GM12875 (cell line): Measurements from ENCODE around the gene MYO10.

Source experiments
- H3K4me3 ChIP-seq: one replicate; pipeline ENCODE4 v1.5.1; 2011; ENCODE audit warnings: low read depth, low read length, control low read depth
- TF ChIP-seq, protein P1 (sequence below): IDR thresholded peaks from 2 replicates; pipeline ENCODE4 v1.5.1; 2011; ENCODE audit warnings: low read depth, mild to moderate bottlenecking, control low read depth, inconsistent platforms, low read length, moderate library complexity, borderline replicate concordance; ENCODE audit not compliant: insufficient read depth

The MYO10 gene

GRCh38 chr5:16869821-16870796 is 66.0 kb downstream of the MYO10 start:
- TF ChIP-seq, protein P1, sequence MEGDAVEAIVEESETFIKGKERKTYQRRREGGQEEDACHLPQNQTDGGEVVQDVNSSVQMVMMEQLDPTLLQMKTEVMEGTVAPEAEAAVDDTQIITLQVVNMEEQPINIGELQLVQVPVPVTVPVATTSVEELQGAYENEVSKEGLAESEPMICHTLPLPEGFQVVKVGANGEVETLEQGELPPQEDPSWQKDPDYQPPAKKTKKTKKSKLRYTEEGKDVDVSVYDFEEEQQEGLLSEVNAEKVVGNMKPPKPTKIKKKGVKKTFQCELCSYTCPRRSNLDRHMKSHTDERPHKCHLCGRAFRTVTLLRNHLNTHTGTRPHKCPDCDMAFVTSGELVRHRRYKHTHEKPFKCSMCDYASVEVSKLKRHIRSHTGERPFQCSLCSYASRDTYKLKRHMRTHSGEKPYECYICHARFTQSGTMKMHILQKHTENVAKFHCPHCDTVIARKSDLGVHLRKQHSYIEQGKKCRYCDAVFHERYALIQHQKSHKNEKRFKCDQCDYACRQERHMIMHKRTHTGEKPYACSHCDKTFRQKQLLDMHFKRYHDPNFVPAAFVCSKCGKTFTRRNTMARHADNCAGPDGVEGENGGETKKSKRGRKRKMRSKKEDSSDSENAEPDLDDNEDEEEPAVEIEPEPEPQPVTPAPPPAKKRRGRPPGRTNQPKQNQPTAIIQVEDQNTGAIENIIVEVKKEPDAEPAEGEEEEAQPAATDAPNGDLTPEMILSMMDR, result no peak
- H3K4me3 ChIP-seq, result no peak overlapping the region

- no peak overlapping the region for H3K4me3 ChIP-seq
- TF ChIP-seq, protein P1, result no peak
These were observed 68.5 kb downstream of the MYO10 start for GRCh38 chr5:16867577-16867953.

GRCh38 chr5:16866795-16867576 is 69.1 kb downstream of the MYO10 start:
- no peak overlapping the region for H3K4me3 ChIP-seq
- TF ChIP-seq, protein P1, result no peak

DNA sequence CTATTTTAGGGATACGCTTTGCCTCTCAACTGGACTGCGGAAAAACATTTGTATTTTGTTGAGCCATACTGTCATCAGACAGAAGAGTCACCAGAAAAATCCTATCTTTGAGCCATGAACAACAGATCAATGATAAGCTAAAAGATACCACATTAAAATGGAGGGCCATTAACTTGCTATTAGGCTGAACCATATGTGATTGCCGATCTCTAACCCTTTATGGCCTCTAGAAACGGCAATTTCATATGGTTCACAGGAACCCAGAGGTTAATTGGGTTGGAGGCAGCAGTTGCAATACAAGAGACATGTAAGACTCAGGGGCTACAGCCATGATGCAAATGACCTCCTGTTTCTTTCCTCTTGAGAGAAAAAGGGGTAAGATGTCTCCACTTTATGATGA is 69.8 kb downstream of the MYO10 start:
- H3K4me3 ChIP-seq, result no peak overlapping the region
- TF ChIP-seq, protein P1, result no peak

DNA sequence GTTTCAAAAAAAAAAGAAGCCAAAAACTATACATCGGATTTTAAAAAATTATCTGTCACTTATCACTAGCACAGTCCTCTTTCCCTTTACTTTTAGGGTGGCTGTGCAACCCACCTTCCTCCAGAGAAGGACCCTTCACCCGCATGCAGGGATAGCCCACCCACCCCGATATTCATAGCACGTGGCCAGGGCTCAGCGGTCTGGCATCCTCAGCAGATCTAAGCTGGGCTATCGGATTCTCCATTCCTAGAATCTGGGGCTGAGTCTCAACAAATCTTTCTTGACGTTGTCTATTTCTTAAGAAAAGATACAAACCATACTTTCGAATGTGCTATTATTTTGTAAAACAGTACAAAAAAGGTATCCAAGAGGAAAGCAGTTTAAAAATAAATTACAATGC is 70.9 kb downstream of the MYO10 start:
- TF ChIP-seq, protein P1, result no peak
- H3K4me3 ChIP-seq, result no peak overlapping the region

DNA sequence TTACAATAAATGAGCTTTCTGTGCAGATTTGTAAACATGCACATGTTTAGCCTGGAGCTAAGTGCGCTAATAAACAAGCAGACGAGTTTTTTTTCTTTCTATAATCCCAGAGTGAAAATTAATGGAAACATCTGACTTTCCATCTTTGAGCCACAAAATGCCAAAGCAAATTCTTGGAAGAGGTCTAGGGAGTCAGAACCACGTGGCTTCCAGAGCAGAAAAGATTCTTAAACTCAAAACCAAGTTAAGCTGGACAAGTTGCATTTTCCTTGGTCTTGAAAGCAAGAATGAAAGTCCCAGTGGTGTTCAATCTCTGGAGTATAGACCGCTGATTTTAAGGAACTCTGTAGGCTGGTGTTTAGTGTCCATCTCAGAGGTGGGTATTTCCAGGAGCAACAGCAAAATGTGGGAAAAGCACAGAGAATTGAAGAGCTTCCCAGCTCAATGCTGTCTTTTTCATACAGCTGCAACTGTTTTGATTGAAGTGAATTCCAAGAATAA is 71.4 kb downstream of the MYO10 start:
- no peak overlapping the region for H3K4me3 ChIP-seq
- TF ChIP-seq, protein P1, result no peak
